ENCODE measurements around the gene ADD3. TPM values are rescaled to one million over a fixed set of nuclear protein-coding genes. Genes with fewer than 3 reads are reported as not detected.

ADD3 gene
- total RNA-seq, 1 donor from 2014 or later = 14.2 TPM

GRCh38 chr10:110058212-110058611 is 50.4 kb downstream of the ADD3 start:
- no peak for ATAC-seq
- no peak for DNase-seq (ENCODE audit: low spot score)

- ATAC-seq = no peak
Observed at GRCh38 chr10:110059925-110060324, 52.1 kb downstream of the ADD3 start.

GRCh38 chr10:110061687-110062086 is 53.9 kb downstream of the ADD3 start:
- ATAC-seq = no peak
- no peak for DNase-seq (ENCODE audit: low spot score)

More at GRCh38 chr10:110059925-110060324, 52.1 kb downstream of the ADD3 start:
- DNase-seq (ENCODE audit: low spot score) = no peak

GRCh38 chr10:110065269-110065668 is 57.5 kb downstream of the ADD3 start:
- no peak for DNase-seq (ENCODE audit: low spot score)
- no peak for ATAC-seq

GRCh38 chr10:110067960-110068770 is 60.4 kb downstream of the ADD3 start:
- ATAC-seq = peak; percentile 50
- no peak for DNase-seq (ENCODE audit: low spot score)

- DNase-seq (ENCODE audit: low spot score) = no peak
- no peak for ATAC-seq
Observed at GRCh38 chr10:110068780-110069179, 61.0 kb downstream of the ADD3 start.

GRCh38 chr10:110069502-110069982 is 61.8 kb downstream of the ADD3 start:
- DNase-seq (ENCODE audit: low spot score) = no peak
- ATAC-seq = peak; percentile 44

GRCh38 chr10:110073896-110074295 is 66.1 kb downstream of the ADD3 start:
- DNase-seq (ENCODE audit: low spot score) = no peak
- no peak for ATAC-seq

- ATAC-seq = peak; percentile 24
- no peak for DNase-seq (ENCODE audit: low spot score)
Observed at GRCh38 chr10:110074298-110074697, 66.5 kb downstream of the ADD3 start.

- DNase-seq (ENCODE audit: low spot score) (no peak), ATAC-seq (no peak)
Observed at GRCh38 chr10:110074758-110075671, 67.2 kb downstream of the ADD3 start.

- no peak for DNase-seq (ENCODE audit: low spot score)
- no peak for ATAC-seq
Observed at GRCh38 chr10:110075686-110076085, 67.9 kb downstream of the ADD3 start.

- no peak for DNase-seq (ENCODE audit: low spot score)
- ATAC-seq = peak; percentile 86
Observed at GRCh38 chr10:110076559-110077318, 69.0 kb downstream of the ADD3 start.

- ATAC-seq (no peak), DNase-seq (ENCODE audit: low spot score) (no peak)
Observed at GRCh38 chr10:110077436-110078130, 69.8 kb downstream of the ADD3 start.

- ATAC-seq (no peak), DNase-seq (ENCODE audit: low spot score) (no peak)
Observed at GRCh38 chr10:110078317-110078716, 70.5 kb downstream of the ADD3 start.

GRCh38 chr10:110081911-110082310 is 74.1 kb downstream of the ADD3 start:
- no peak for DNase-seq (ENCODE audit: low spot score)

GRCh38 chr10:110083884-110084283 is 76.1 kb downstream of the ADD3 start:
- no peak for DNase-seq (ENCODE audit: low spot score)
- ATAC-seq = no peak

More at GRCh38 chr10:110081911-110082310, 74.1 kb downstream of the ADD3 start:
- ATAC-seq = peak; percentile 69

- ATAC-seq (no peak), DNase-seq (ENCODE audit: low spot score) (no peak)
Observed at GRCh38 chr10:110087682-110088081, 79.9 kb downstream of the ADD3 start.

GRCh38 chr10:110088367-110089104 is 80.8 kb downstream of the ADD3 start:
- ATAC-seq = no peak
- DNase-seq (ENCODE audit: low spot score) = no peak

GRCh38 chr10:110091830-110092229 is 84.0 kb downstream of the ADD3 start:
- no peak for ATAC-seq
- DNase-seq (ENCODE audit: low spot score) = no peak

Data from left lobe of liver (tissue), 2 donors.